Activated CD8-positive, alpha-beta memory T cell treated with anti-CD3 and anti-CD28 coated beads for 4 hours (primary cell): ENCODE measurements around the gene ADORA1.

ENCODE experiments used
- DNase-seq, 2 donors: peaks; one replicate each; pipeline ENCODE4 v3.0.0-alpha.2; 2020; ENCODE audit warnings: low read depth in 2 of 2

Gene ADORA1

DNA sequence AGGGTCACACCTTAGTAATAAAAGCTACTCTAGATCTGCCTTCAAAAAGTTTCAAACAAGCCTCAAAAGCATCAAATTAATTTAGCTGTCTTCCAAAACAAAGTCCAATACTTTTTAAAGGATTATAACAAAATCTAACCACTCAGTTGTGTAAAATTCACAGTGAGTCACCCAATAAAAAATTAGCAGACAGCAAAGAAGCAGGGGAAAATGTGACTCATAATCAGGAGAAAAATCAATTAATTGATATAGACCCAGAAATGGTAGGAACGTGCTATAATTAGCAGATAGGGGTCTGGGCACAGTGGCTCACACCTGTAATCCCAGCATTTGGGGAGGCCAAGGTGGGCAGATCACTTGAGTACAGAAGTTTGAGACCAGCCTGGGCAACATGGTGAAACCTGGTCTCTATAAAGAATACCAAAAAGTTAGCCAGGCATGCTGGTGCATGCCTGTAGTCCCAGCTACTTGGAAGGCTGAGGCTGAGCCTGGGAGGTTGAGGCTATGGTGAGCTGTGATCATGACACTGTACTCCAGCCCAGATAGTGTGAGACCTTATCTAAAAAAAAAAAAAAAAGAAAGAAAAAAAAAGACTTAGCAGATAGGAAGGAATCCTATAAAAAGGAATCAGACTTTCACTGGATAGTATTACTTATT lies 33.6 kb upstream of the ADORA1 start:
- no peak for DNase-seq

GRCh38 chr1:203095061-203095690 lies 32.4 kb upstream of the ADORA1 start:
- no peak for DNase-seq

DNA sequence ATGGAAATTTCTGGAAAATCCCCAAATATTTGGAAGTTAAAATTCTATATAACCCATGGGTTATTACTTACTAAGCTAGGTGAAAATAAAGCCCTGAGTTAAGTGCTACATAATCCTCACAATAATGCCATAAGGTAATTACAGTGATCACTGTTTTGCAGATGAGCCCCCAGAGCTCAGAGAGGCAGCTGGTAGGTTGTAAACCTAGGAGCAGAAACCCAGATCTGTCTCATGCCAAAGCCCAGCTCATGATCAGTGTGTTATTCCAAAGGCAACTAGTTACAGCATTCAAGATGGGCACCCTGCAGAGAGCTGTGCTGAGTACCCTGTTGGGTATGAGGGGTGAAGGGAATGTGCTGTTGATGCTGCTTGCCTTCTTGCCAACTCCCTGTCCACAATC lies 31.0 kb upstream of the ADORA1 start:
- DNase-seq, result no peak

DNA sequence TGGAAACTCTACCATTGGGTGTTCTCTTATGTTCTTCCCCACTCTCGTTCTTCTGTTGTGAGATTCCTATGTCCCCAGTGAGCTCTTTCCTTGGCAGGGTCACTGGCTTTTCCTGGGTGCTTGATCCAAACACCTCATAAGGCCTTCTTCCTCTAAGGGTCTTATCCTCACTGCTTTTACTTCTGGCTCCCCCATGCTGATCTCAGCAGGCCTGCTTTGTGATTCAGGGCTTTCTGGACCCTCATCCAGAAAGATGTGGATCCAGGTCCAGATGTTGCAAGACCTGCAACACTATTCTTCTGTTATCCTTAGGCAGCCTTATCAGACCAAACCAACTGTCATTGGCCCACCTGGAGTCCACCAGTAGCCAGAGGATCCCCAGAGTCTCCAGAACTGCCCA lies 30.5 kb upstream of the ADORA1 start:
- no peak for DNase-seq

GRCh38 chr1:203098445-203098844 lies 29.1 kb upstream of the ADORA1 start:
- DNase-seq, result no peak

GRCh38 chr1:203098914-203099520 lies 28.5 kb upstream of the ADORA1 start:
- no peak for DNase-seq

DNA sequence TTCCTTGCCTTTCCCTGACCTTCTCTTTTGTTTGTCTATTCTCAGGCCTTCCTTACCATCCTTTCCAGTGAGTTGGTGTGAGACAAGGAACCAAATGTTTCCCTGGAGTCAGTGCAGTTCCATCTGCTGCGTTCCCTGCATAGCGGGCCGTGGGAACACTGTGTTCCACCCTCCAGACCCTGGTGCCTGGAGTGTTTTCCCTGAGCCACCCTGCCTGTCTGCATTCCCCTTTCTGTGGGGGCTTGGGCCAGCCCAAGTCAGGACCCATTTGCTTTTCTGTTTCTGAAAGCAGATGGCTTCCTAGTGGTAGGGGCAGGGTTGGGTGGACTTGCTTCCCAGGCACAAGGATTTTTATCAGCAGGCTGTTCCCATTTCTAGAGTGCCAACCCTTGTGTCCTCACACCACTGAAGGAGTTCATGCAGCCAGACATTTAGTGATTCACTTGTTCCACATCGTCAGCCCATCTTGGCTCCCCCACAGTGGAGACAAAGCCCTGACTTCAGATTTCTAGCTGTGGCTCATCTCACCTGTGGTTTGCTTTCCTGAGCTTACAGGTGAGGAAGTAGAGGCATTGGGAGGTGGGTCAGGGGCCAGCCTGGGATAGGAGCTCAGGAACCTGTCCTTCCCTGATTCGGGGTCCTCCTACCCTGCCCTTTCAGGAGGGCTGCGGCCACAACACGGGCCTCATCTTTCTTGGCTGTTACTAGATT lies 27.6 kb upstream of the ADORA1 start:
- DNase-seq, result no peak

DNA sequence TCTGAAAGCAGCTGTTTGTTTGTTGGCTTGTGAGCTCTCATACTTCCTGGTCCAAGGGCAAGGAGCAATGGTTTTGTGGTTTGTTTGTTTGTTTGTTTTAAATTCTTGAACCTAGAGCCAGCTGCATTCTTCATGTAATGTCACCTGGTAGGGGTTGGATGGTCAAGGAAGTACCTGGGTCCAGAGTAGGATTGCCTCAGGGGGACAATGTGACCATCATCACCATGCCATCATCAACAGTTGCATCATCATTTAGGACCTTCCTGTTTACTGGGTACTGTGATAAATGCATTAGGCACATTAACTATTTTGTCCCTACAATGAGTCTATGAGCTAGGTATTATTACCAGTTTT lies 27.0 kb upstream of the ADORA1 start:
- DNase-seq, result no peak

GRCh38 chr1:203101813-203102634 lies 25.5 kb upstream of the ADORA1 start:
- no peak for DNase-seq

DNA sequence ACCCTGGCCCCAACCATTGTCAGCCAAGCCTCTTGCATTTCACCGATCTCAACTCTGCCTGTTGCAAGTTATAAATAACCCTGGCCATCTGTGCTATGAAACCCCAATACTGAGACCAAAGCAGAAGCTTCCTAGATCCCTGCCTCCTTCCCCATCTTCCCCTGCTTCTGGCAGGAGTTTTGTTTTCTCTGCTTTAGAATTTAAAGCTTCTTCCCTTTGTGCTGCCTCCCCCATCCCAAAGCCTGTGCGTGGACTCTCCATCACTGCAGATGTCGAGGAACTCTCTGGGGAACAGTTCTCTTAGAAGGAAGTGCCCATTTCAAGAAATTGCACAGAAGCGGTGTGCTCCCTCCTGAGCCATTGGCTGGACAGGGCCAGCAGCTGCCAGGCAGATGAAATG lies 24.3 kb upstream of the ADORA1 start:
- DNase-seq, result no peak

DNA sequence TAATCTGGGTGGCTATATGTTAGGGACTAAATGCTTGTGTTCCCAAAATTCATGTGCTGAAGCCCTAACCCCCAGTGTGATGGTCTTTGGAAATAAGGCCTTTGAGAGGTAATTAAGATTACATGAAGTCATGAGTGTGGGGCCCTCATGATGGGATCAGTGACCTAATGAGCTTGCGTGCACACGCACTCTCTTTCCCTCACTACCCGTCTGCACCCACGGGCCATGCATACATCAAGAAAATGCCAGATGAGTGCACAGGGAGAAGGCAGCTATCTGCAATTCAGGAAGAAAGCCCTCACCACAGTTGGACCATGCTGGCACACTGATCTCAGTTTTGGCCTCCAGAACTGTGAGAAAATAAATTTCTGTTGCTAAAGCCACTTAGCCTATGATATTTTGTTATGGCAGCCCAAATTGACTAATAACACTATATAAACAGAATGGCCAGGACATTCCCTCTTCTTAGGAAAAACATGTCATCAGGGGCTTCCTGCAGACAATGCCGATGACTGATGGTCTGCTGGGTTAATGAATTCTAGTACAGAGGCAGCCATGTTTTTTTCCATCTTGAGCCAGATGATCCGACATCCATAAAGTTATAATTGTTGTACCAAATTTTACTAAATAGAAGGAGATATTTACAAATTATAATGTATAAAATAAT lies 23.6 kb upstream of the ADORA1 start:
- no peak for DNase-seq

DNA sequence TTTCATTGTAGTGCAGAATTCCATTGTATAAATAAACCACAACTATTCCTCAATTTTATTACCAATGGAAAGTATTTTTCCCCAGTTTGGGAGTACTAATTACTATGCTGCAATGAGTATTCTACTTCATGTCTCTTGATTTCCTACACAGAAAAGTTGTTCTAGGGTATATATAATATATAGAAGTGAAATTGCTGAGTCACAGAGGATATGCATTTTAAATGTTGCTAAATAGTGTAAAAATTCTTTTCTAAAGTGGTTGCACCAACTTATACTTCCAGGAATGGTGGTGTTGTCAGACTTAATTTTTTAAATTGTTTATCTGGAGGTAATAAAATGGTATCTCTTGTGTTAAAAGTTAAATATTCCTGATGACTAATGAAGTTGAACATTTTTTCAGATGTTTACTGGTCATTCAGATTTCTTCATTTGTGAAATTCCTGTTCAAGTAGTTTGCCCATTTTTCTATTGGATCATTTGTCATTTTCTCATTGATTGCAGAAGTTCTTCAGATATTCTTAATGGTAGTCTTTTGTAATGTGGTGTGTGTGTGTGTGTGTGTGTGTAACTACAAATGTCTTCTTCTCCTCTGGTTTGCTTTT lies 22.6 kb upstream of the ADORA1 start:
- DNase-seq, result no peak

DNA sequence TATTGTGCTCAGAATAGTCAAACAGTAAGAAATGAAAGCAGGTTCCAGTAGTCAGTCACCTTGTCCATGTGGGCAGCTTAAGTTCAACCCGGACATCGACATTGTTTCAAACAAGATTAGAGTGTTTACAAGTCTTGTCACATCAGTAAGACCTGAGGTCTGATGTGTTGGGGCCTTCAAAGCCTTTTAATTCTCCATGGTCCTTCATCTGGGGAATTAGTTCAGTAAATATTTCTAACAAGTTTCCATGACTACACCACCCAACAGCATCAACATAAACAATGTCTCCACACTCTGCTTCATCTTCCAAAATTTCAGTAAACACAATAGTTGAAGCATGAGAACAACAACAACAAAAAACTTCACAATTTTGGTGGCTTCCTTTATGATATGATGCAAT lies 15.1 kb upstream of the ADORA1 start:
- no peak for DNase-seq

DNA sequence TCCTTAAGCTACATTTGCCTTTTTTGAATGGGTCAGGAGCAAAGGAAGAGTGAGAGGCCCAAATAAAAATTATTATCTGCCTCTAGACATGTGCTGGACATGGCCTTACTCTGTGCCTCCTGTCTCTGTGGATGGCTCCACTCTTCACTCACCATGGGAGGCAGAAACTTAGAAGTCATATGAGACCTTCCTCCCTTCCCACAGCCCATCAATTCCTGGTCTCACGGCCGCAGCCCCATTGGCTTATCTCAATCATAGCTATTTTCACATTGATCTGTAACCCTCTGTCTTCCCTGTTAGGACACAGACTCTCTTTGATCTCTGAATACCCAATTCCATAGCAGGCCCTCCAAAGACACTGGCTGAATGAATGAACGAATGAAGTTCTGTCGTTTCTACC lies 14.2 kb upstream of the ADORA1 start:
- no peak for DNase-seq

DNA sequence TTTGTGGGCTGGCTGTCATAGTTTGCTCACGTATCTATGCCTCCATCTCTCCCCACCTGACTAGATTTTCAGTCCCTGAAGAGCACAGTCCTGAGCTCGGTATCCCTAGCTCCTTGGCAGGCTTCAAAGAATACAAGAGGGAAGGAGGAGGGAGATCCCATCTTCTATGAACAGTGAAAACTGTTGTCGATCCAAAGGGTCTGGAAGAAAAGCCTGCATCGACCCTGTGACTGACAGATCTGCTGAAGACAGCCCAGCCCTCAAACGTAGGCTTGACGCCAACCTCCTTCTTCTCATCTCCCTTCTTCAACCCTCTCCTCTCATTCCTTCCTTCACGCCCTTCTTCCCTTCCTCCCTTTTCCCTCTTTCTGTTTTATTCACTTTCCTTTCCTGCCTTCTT lies 13.3 kb upstream of the ADORA1 start:
- no peak for DNase-seq

- no peak for DNase-seq
These were observed 11.3 kb upstream of the ADORA1 start for GRCh38 chr1:203116091-203116820.

- DNase-seq, result no peak
These were observed 9.6 kb upstream of the ADORA1 start for GRCh38 chr1:203117611-203118575.

DNA sequence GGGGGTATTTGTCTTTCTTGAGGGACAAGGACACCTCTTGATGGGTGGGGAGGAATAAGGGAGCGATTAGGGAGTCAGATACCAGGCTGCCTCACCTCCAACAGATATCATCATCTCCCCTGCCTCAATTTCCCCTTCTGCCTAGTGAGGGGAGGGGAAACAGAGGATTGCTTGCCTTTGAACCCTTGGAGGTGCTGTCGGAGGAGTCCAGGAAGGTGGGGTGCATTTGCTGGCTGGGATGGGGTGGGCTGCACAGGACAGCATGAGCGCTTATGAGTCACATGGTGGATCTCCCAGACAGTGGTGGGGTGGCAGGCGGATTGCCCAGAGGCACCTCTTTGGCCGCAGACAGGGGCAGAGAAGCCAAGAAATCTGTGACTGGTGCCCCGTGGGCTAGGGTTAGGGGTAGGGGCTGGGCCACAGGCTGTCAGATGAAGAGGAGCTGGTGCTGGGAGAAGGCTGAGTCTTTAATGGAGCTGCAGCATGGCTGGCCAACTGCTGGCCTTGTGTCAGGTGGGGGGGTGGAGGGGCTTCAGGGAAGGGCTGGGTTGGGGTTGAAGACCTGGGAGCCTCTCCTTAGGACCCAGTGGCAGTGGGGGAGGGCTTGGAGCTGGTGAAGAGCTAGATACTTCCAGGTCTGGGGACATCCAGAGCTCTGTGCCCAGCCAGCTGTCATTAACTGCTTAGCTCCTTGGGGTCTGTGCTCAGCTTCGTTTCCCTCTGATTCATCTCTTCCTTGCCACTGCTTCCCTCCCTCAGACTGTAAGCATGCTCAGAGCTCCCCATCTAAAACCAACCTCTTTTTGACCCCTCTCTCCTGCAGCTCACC lies 7.0 kb upstream of the ADORA1 start:
- no peak for DNase-seq
